Measurements from ENCODE around the gene SOD2.
"Not testable (repeated sequence)": the region's sequence is repeated elsewhere in the genome, so short reads cannot be mapped to it uniquely, and the experiment has no call there.

The SOD2 gene

GRCh38 chr6:159682810-159683209, 10.2 kb downstream of the SOD2 start:
- DNase-seq (ENCODE audit: low read depth in 2 of 2): no peak

GRCh38 chr6:159682295-159682694, 10.7 kb downstream of the SOD2 start:
- DNase-seq (ENCODE audit: low read depth in 2 of 2): no peak

GRCh38 chr6:159681191-159681880, 11.7 kb downstream of the SOD2 start:
- DNase-seq (ENCODE audit: low read depth in 2 of 2): no peak

GRCh38 chr6:159680104-159680503, 12.9 kb downstream of the SOD2 start:
- DNase-seq (ENCODE audit: low read depth in 2 of 2): no peak

GRCh38 chr6:159679091-159680077, 13.7 kb downstream of the SOD2 start:
- DNase-seq (ENCODE audit: low read depth in 2 of 2): no peak

GRCh38 chr6:159678574-159678973, 14.5 kb downstream of the SOD2 start:
- DNase-seq (ENCODE audit: low read depth in 2 of 2): no peak

- DNase-seq (ENCODE audit: low read depth in 2 of 2): no peak
These were observed 15.4 kb downstream of the SOD2 start for GRCh38 chr6:159677506-159678165.

GRCh38 chr6:159676890-159677505, 16.0 kb downstream of the SOD2 start:
- no peak for DNase-seq (ENCODE audit: low read depth in 2 of 2)

GRCh38 chr6:159676236-159676635, 16.8 kb downstream of the SOD2 start:
- DNase-seq (ENCODE audit: low read depth in 2 of 2): not testable (repeated sequence)

- DNase-seq (ENCODE audit: low read depth in 2 of 2): no peak
These were observed 27.0 kb downstream of the SOD2 start for GRCh38 chr6:159665868-159666635.

- not testable (repeated sequence) for DNase-seq (ENCODE audit: low read depth in 2 of 2)
These were observed 29.6 kb downstream of the SOD2 start for GRCh38 chr6:159663368-159663889.

- not testable (repeated sequence) for DNase-seq (ENCODE audit: low read depth in 2 of 2)
These were observed 31.1 kb downstream of the SOD2 start for GRCh38 chr6:159661977-159662376.

- DNase-seq (ENCODE audit: low read depth in 2 of 2): no peak
These were observed 37.5 kb downstream of the SOD2 start for GRCh38 chr6:159655409-159655988.

- DNase-seq (ENCODE audit: low read depth in 2 of 2): no peak
These were observed 38.5 kb downstream of the SOD2 start for GRCh38 chr6:159654483-159655098.

- no peak for DNase-seq (ENCODE audit: low read depth in 2 of 2)
These were observed 42.7 kb downstream of the SOD2 start for GRCh38 chr6:159650314-159650713.

- no peak for DNase-seq (ENCODE audit: low read depth in 2 of 2)
These were observed 43.6 kb downstream of the SOD2 start for GRCh38 chr6:159649441-159649840.

GRCh38 chr6:159646733-159647132, 46.3 kb downstream of the SOD2 start:
- no peak for DNase-seq (ENCODE audit: low read depth in 2 of 2)

GRCh38 chr6:159646116-159646515, 46.9 kb downstream of the SOD2 start:
- DNase-seq (ENCODE audit: low read depth in 2 of 2): no peak

GRCh38 chr6:159645640-159646039, 47.4 kb downstream of the SOD2 start:
- no peak for DNase-seq (ENCODE audit: low read depth in 2 of 2)

Data from stimulated activated CD8-positive, alpha-beta memory T cell treated with anti-CD3 and anti-CD28 coated beads, Interleukin-7, amount 100 ng/mL, for 4 hours (primary cell).